CD8-positive, alpha-beta memory T cell (primary cell): ENCODE measurements around the gene KCTD3. TPM values are rescaled to one million over a fixed set of nuclear protein-coding genes. Genes with fewer than 3 reads are reported as not detected.
A peak's percentile ranks its signal among the peaks of the same experiment; 100 is the strongest.

Source experiments
- CTCF ChIA-PET: fragments of 350-600 bp; sonication (Branson Sonifier 250); formaldehyde crosslinking; loops from one replicate; lab custom pipeline; 2021; ENCODE audit warnings: antibody characterized with exemption; lab: Charles Lee
- POLR2A ChIA-PET: fragments of 350-600 bp; sonication (Branson Sonifier 250); formaldehyde crosslinking; loops from one replicate; lab custom pipeline; 2021; ENCODE audit warnings: antibody characterized with exemption; lab: Charles Lee
- DNase-seq, 5 donors: peaks; one replicate each; pipeline versions ENCODE4 v3.0.0 to v3.0.0-alpha.2; 2020 to 2022; ENCODE audit warnings: mixed read lengths in 1 of 5
- H3K27ac ChIP-seq: one replicate; pipeline ENCODE4 v1.7.0; 2013; ENCODE audit warnings: low read depth, mild to moderate bottlenecking, low read length, moderate library complexity
- H3K27me3 ChIP-seq: 2 replicates; pipeline ENCODE4 v1.7.0; 2013; ENCODE audit warnings: low read length, mild to moderate bottlenecking; ENCODE audit not compliant: insufficient read depth, poor library complexity, severe bottlenecking
- H3K36me3 ChIP-seq: 2 replicates; pipeline ENCODE4 v1.7.0; 2013; ENCODE audit warnings: mild to moderate bottlenecking, low read length, moderate library complexity; ENCODE audit not compliant: insufficient read depth
- H3K4me1 ChIP-seq: 2 replicates; pipeline ENCODE4 v1.7.0; 2013; ENCODE audit warnings: mild to moderate bottlenecking, low read length, moderate library complexity; ENCODE audit not compliant: insufficient read depth
- H3K4me3 ChIP-seq: 2 replicates; pipeline ENCODE4 v1.7.0; 2013; ENCODE audit warnings: mild to moderate bottlenecking, low read length
- H3K9me3 ChIP-seq: 2 replicates; pipeline ENCODE4 v1.7.0; 2013; ENCODE audit warnings: mild to moderate bottlenecking, low read length
- H3K27ac Mint-ChIP-seq, 8 donors: one replicate each; pipeline ENCODE4 v1.8.0; 2020 to 2021; ENCODE audit warnings: mixed read lengths in 8 of 8, mild to moderate bottlenecking in 6 of 8, inconsistent platforms in 3 of 8, moderate library complexity in 3 of 8
- H3K27me3 Mint-ChIP-seq, 2 donors: one replicate each; pipeline ENCODE4 v1.8.0; 2020 to 2021; ENCODE audit warnings: mixed read lengths in 2 of 2, mild to moderate bottlenecking in 1 of 2, moderate library complexity in 1 of 2
- H3K36me3 Mint-ChIP-seq, 3 donors: one replicate each; pipeline ENCODE4 v1.8.0; 2020 to 2021; ENCODE audit warnings: mixed read lengths in 3 of 3, inconsistent platforms in 1 of 3, mild to moderate bottlenecking in 1 of 3
- H3K4me1 Mint-ChIP-seq, 3 donors: one replicate each; pipeline ENCODE4 v1.8.0; 2020 to 2021; ENCODE audit warnings: mixed read lengths in 3 of 3, inconsistent platforms in 1 of 3, mild to moderate bottlenecking in 1 of 3
- H3K4me3 Mint-ChIP-seq, 7 donors: one replicate each; pipeline ENCODE4 v1.8.0; 2020 to 2021; ENCODE audit warnings: mixed read lengths in 7 of 7, mild to moderate bottlenecking in 6 of 7, moderate library complexity in 4 of 7, inconsistent platforms in 2 of 7
- H3K9me3 Mint-ChIP-seq, 5 donors: one replicate each; pipeline ENCODE4 v1.8.0; 2020 to 2022; ENCODE audit warnings: mixed read lengths in 5 of 5, mild to moderate bottlenecking in 3 of 5, moderate library complexity in 2 of 5, inconsistent platforms in 1 of 5
- polyA plus RNA-seq: library from polyadenylated mRNA; unstranded; fragments of 300-500 nt; fragmentation: Illumina TruSeq; gene quantifications from one replicate; pipeline ENCODE4 v1.2.3, GENCODE V29; 2021
- total RNA-seq, 2 experiments: library from RNA; stranded (reverse); gene quantifications; one replicate each; pipeline ENCODE4 v1.2.3, GENCODE V29; 2021

KCTD3 gene
- total RNA-seq (under 1 TPM; 0.64 to 0.79 TPM), polyA plus RNA-seq (0.43 TPM)

DNA sequence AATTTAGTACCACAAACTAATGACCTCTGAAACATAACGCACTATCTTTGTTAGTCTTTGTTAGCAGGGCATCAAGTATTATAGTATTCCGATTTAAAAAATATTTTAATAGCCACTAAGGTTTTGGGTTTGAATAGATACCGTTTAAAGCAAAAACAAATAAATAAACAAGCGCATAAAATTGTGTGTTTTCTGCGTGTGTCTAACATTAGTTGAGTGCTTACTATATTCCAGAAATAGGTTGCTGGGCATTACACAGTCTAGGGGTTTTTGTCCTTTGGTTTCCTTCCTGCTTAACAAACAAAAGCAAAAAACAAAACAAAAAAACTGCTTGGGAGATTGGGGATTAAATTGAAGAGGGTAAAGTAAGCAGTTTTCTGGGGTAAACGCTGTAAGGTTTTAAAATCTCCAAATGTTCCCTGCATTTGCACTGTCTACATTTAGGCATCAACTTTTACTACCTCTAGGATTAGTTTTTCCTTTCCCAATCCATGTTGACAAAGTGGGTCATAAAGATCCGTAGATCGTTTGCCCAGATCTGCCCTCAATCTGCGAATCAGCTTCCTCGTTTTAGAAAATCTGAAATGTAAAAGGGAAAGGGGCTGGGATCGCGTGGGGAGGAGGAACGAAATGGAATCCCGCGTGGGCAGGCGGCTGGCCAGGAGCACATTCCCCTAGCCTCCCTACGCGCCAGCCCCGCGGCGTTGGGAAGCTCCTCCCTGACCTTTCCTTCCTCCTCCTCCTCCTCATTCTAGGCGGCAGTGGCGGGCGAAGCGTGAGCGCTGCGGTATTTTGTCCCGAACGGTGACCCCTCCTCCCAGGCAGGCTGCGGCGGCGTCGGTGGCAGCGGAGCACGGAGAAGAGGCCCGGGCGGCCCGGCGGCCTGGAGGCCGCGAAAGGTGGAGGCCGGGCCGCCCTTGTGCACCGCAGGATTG is at the start of gene KCTD3:
Gene KCTD3 (plus strand): TSS at position 749 of the 935 bp plus-strand sequence. CDS start 382 bp downstream, outside the sequence.
- no peaks in the 10 kb centered on the region for H3K36me3 ChIP-seq
- peak within 1 kb of the TSS; percentile 53 for H3K4me3 ChIP-seq
- H3K9me3 ChIP-seq: no peaks in the 10 kb centered on the region
- peaks cover 5% of the 10 kb centered on the region for H3K4me1 ChIP-seq
- H3K27me3 ChIP-seq: peaks cover 6% of the 10 kb centered on the region
- no peaks in the 10 kb centered on the region for H3K36me3 Mint-ChIP-seq
- peaks cover 0 to 18% (median 2%) of the 10 kb centered on the region in 5 donors for H3K9me3 Mint-ChIP-seq
- DNase-seq: peak in 1 of 5 donors; percentile 16
- peak within 1 kb of the TSS in 4 of 8 donors; percentile 24 to 55 (median 42) for H3K27ac Mint-ChIP-seq
- peaks cover 10 to 20% (median 12%) of the 10 kb centered on the region in 3 donors for H3K4me1 Mint-ChIP-seq
- H3K4me3 Mint-ChIP-seq: peak within 1 kb of the TSS; percentile 62 to 85 (median 78)
- H3K27ac ChIP-seq: peak within 1 kb of the TSS; percentile 58
- ChIA-PET CTCF (no interaction called here), POLR2A (no interaction called here)
- H3K27me3 Mint-ChIP-seq: peaks cover 26 to 40% of the 10 kb centered on the region in 2 donors

DNA sequence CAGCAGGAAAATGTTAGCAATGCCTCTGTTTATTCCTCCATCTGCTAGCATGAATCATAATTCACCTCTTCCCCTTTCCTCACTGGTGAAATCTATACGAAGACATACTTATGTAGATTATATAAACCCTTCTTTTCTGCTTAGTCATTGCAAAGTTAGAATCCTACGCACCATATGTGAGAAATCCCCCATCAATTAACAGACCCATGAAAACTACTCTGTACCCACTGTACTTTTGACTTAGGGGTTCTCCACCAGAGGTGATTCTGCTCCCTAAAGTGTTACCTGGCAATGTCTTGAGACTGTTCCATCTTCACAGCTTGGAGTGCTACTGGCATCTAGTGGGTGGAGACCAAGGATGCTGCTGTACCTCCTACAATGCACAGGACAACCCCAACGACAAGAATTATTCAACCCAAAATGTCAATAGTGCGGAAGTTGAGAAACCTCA is 49.6 kb upstream of the KCTD3 start:
- peaks cover 0 to 2% of the 10 kb centered on the region in 2 donors for H3K27me3 Mint-ChIP-seq
- no peak overlapping the region for H3K4me3 ChIP-seq
- H3K9me3 Mint-ChIP-seq: peaks cover 0 to 5% (median 1%) of the 10 kb centered on the region in 5 donors
- no peak overlapping the region for H3K27ac ChIP-seq
- H3K4me1 Mint-ChIP-seq: no peaks in the 10 kb centered on the region
- H3K27ac Mint-ChIP-seq: no peak overlapping the region
- no peak for DNase-seq
- no peaks in the 10 kb centered on the region for H3K27me3 ChIP-seq
- H3K36me3 ChIP-seq: no peaks in the 10 kb centered on the region
- H3K9me3 ChIP-seq: no peaks in the 10 kb centered on the region
- ChIA-PET CTCF (no interaction called here), POLR2A (no interaction called here)
- no peak overlapping the region for H3K4me3 Mint-ChIP-seq
- no peaks in the 10 kb centered on the region for H3K4me1 ChIP-seq
- no peaks in the 10 kb centered on the region for H3K36me3 Mint-ChIP-seq

DNA sequence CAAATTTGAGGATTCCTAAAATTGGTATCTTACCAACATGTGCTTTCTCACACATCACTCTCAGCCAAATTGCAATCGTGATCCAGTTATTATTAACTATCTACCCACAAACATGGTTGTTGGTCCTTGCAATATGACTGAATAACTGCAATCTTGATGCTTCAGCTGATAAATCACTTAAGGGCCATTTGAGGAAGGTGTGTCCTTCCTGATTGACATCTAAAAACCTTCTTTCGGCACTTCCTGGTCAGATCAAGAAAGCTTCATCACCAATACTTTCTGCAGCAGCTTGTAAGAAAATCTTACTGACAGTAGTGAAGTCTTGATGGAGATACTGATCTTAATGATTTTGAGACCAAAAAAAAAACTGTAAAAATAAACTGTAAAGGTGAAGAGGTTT is 48.5 kb upstream of the KCTD3 start:
- Histone ChIP-seq H3K27me3 (no peaks in the 10 kb centered on the region), H3K36me3 (no peaks in the 10 kb centered on the region), H3K27ac (no peak overlapping the region), H3K4me1 (no peaks in the 10 kb centered on the region), H3K9me3 (no peaks in the 10 kb centered on the region), H3K4me3 (no peak overlapping the region)
- Mint-ChIP-seq H3K36me3 (no peaks in the 10 kb centered on the region), H3K4me1 (no peaks in the 10 kb centered on the region), H3K4me3 (no peak overlapping the region), H3K27ac (no peak overlapping the region), H3K9me3 (peaks cover 0 to 2% (median 0%) of the 10 kb centered on the region in 5 donors), H3K27me3 (no peaks in the 10 kb centered on the region)
- CTCF ChIA-PET: no interaction called here
- POLR2A ChIA-PET: no interaction called here
- no peak for DNase-seq

DNA sequence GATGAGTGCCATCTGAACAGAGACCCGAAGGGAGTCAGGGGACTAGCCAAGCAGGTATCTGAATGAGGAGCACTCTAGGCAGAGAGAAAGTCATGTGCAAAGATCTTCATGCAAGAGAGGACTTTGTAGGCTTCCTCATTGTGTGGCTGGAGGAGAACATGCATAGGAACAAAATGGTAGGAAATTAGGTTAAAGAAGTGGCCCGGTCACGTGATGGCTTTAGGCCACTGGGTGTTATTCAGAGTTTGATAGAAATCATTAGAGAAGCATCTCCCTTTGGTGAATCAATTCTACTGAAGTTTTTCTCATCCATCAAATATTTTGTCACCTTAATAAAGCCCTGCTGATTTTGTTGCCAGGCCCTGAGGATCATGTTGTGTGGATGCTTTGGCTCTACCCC is 45.8 kb upstream of the KCTD3 start:
- no peaks in the 10 kb centered on the region for H3K4me1 Mint-ChIP-seq
- H3K27me3 Mint-ChIP-seq: no peaks in the 10 kb centered on the region
- H3K36me3 Mint-ChIP-seq: no peaks in the 10 kb centered on the region

DNA sequence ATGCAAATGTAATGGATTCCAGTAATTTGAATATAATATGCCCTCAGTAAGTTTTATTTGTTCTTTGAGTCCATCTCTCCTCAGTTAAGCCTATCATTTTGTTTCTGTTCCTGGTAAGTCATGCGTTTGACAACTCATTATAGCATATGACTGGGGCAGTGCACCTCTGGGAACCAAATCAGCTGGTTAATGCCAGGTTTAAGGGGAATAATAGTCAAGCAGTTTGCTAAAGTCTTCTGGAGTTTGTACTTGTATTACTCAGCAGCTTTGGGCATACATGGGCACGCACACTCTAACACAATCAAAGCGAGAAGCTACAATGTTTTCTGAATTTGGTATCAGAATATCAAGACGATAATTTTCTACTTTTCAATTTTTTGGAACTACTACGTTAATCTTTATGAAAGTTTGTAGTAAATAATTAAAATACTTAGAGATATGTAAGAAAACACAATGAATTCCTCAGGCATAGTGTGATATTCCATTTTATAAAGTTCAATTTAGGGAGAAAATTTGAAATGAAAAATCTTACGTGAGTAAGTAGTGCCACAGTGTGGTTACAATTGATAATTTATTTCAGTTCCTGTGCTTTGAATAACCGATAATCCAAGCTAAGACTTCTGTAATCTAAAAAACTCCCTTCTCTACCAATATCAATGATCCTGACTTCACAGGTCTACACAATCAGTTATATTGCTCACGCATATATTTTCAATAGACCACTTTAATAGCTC is 43.8 kb upstream of the KCTD3 start:
- H3K4me1 Mint-ChIP-seq: no peaks in the 10 kb centered on the region
- Histone ChIP-seq H3K27me3 (no peaks in the 10 kb centered on the region), H3K4me1 (no peaks in the 10 kb centered on the region), H3K9me3 (no peaks in the 10 kb centered on the region), H3K4me3 (no peak overlapping the region), H3K27ac (no peak overlapping the region), H3K36me3 (no peaks in the 10 kb centered on the region)
- DNase-seq: no peak
- ChIA-PET POLR2A (no interaction called here), CTCF (no interaction called here)
- H3K27me3 Mint-ChIP-seq: no peaks in the 10 kb centered on the region
- no peak overlapping the region for H3K4me3 Mint-ChIP-seq
- no peaks in the 10 kb centered on the region for H3K9me3 Mint-ChIP-seq
- H3K27ac Mint-ChIP-seq: no peak overlapping the region
- H3K36me3 Mint-ChIP-seq: no peaks in the 10 kb centered on the region

More for the DNA sequence above, 45.8 kb upstream of the KCTD3 start:
- Histone ChIP-seq H3K9me3 (no peaks in the 10 kb centered on the region), H3K4me3 (no peak overlapping the region), H3K4me1 (no peaks in the 10 kb centered on the region), H3K27ac (no peak overlapping the region), H3K27me3 (no peaks in the 10 kb centered on the region), H3K36me3 (no peaks in the 10 kb centered on the region)
- no peak for DNase-seq
- no peaks in the 10 kb centered on the region for H3K9me3 Mint-ChIP-seq
- ChIA-PET POLR2A (no interaction called here), CTCF (no interaction called here)
- no peak overlapping the region for H3K27ac Mint-ChIP-seq
- no peak overlapping the region for H3K4me3 Mint-ChIP-seq

DNA sequence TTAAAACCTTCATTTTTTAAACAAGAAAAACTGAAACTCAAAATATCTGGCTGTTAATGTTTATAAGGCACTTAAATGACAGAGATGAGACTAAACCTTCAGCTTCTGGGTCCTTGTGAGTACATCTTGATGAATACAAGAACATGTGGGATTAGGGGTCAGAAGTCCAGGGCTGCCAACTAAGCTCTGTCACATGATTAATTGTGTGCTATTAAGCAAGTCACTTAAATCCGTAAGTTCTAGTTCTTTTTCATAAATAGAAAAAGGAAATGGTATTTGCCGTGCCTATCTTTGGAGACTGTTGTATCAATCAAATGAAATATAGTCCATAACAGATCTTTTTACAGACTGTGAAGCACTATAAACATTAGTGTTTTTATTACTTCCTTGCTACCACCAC is 43.2 kb upstream of the KCTD3 start:
- no peak overlapping the region for H3K27ac Mint-ChIP-seq
- H3K9me3 Mint-ChIP-seq: no peaks in the 10 kb centered on the region
- no peak overlapping the region for H3K4me3 Mint-ChIP-seq
- no peaks in the 10 kb centered on the region for H3K27me3 ChIP-seq
- no peak overlapping the region for H3K27ac ChIP-seq
- H3K9me3 ChIP-seq: no peaks in the 10 kb centered on the region
- DNase-seq: no peak
- no peaks in the 10 kb centered on the region for H3K36me3 ChIP-seq
- no peaks in the 10 kb centered on the region for H3K27me3 Mint-ChIP-seq
- no peaks in the 10 kb centered on the region for H3K36me3 Mint-ChIP-seq
- ChIA-PET POLR2A (no interaction called here), CTCF (no interaction called here)
- H3K4me1 Mint-ChIP-seq: no peaks in the 10 kb centered on the region
- H3K4me1 ChIP-seq: no peaks in the 10 kb centered on the region
- no peak overlapping the region for H3K4me3 ChIP-seq

DNA sequence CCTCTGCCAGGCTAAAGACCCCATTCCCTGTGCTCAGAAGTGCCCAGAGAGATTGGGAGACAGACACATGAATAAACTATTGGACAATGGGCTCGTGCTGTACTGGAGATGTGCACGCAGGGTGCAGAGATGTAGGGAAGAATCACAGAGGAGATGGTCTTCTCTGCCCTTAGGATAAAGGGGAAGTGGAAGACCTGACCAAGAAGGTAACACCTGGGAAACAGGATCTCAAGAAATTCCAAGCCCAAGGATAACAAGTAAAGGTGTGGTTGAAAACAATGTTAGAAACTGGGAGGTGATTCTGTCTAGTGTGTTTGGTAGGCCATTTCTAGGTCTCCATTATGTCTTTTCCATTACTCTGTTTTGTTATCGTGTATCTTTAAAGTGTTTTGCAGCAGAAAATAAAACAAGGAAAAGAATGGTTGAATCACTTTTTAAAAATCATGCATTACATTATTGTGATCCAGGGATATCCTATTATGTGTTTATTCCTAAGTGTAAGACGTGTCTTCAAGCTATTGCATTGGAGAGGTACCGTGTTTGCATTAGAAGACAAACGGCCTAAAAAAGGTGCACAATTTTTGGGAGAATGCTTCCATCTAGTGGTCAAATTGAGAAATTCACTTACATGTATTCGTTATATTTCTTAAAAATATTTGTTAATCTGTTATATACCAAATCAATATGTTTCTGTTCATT is 40.8 kb upstream of the KCTD3 start:
- Histone ChIP-seq H3K27me3 (no peaks in the 10 kb centered on the region), H3K27ac (no peak overlapping the region), H3K36me3 (no peaks in the 10 kb centered on the region), H3K9me3 (no peaks in the 10 kb centered on the region), H3K4me1 (no peaks in the 10 kb centered on the region), H3K4me3 (no peak overlapping the region)
- no peaks in the 10 kb centered on the region for H3K9me3 Mint-ChIP-seq
- H3K27ac Mint-ChIP-seq: no peak overlapping the region
- H3K36me3 Mint-ChIP-seq: no peaks in the 10 kb centered on the region
- H3K4me3 Mint-ChIP-seq: no peak overlapping the region
- CTCF ChIA-PET: interaction anchor here (1.3 kb wide), 2 partner anchors 899 to 1198 kb away, joined by 4 read pairs; no protein-coding TSS in a partner anchor
- peak in 1 of 5 donors; percentile 26 for DNase-seq
- H3K27me3 Mint-ChIP-seq: peaks cover 0 to 2% of the 10 kb centered on the region in 2 donors
- POLR2A ChIA-PET: no interaction called here
- no peaks in the 10 kb centered on the region for H3K4me1 Mint-ChIP-seq
